Omental fat pad (tissue), 4 donors: ENCODE data around the gene TTC7B. TPM values are rescaled to one million over a fixed set of nuclear protein-coding genes. Genes with fewer than 3 reads are reported as not detected.

Experiments
- ATAC-seq: fragments of 150-250 bp; one replicate; pipeline ENCODE4 v1.9.1; 2016; ENCODE audit warnings: mild to moderate bottlenecking, moderate library complexity; ENCODE audit not compliant: low FRiP score
- DNase-seq: peaks from one replicate; pipeline ENCODE4 v3.0.0-alpha.2; 2019; ENCODE audit warnings: low spot score
- total RNA-seq, 4 donors: library from RNA; depleted of rRNA; stranded (reverse); fragments of >200 nt; gene quantifications; one replicate each; pipeline ENCODE4 v1.1.0, GENCODE V29; 2016
- TF ChIP-seq, protein P1 (sequence below), 3 donors: fragments of 450-650 bp; IDR thresholded peaks; one replicate each; pipeline ENCODE4 v1.5.1; 2016 to 2017; ENCODE audit warnings: antibody characterized with exemption in 3 of 3, mild to moderate bottlenecking in 3 of 3, moderate library complexity in 2 of 3

Gene TTC7B
- total RNA-seq, 4 donors from 2014 or later, result 31.9 to 56.3 (median 38.4) TPM

DNA sequence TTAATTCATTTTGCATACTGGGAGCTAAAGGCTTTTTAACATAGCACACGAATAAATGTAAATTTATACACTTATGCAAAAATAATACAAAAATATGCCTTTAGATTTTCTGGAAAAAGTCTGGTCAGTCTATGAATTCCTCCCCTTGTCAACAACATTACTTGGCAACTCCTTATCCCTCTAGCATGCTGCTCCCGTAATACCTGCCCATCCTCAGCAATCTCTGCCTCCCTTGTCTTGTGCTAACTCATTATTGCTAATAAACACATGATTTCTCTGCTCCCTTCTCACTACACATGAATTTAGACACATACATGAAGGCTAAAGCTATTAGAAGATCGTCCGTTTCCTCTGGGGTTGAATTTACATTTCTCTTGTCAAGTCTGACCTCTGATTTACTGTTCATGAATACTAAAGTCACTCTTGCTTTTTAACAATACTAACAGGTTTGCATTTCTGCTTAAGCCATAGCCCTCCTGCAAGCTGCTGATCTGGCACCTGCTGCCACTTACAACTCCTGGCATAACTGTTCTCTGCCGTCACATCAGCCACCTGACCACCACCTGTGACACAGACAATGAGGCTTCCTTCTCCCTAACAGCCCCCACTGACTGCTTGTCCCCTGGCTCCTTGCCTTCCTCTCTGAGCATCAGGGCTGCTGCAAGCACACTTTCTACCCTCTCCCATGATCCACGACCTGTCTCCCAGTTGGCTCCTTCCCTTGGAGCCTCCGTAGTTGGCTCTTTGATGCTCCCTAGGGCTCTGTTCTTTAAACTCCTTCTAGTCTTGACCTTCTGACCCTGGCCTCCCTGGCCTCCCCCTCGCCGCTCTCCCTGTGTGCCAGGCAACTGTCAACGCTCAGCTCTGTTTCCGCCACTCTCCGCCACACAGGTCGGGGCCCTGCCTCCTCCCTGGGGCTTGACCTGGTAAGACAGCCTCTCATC is 241.8 kb downstream of the TTC7B start:
- TF ChIP-seq, protein P1, sequence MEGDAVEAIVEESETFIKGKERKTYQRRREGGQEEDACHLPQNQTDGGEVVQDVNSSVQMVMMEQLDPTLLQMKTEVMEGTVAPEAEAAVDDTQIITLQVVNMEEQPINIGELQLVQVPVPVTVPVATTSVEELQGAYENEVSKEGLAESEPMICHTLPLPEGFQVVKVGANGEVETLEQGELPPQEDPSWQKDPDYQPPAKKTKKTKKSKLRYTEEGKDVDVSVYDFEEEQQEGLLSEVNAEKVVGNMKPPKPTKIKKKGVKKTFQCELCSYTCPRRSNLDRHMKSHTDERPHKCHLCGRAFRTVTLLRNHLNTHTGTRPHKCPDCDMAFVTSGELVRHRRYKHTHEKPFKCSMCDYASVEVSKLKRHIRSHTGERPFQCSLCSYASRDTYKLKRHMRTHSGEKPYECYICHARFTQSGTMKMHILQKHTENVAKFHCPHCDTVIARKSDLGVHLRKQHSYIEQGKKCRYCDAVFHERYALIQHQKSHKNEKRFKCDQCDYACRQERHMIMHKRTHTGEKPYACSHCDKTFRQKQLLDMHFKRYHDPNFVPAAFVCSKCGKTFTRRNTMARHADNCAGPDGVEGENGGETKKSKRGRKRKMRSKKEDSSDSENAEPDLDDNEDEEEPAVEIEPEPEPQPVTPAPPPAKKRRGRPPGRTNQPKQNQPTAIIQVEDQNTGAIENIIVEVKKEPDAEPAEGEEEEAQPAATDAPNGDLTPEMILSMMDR (IDR thresholded peaks at IDR 0.05), result no peak
- ATAC-seq (peak; percentile 58), DNase-seq (no peak)

DNA sequence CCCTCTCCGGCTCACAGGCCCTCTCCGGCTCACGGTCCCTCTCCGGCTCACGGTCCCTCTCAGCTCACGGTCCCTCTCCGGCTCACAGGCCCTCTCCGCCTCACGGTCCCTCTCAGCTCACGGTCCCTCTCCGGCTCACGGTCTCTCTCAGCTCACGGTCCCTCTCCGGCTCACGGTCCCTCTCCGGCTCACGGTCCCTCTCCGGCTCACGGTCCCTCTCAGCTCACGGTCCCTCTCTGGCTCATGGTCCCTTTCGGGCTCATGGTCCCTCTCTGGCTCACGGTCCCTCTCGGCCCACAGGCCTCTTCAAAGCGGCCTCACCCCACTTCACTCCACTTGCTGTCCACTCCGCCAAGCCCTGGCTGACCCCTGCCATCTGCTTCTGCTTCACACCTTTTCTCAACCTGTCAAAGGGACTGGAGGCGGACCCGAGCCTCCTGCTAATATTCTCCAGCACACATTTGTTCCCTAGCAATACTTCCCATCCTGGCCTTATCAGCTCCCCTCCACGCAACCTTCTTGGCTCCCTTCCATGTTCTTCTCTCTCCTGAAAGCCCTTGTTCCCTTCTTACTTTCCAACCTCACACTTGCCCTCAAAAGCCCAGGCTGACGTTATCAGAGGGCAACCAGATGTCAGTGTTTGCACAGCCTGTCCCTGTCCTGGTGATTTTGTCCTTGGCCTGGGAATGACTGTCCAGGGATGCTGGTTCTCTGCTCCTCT is 242.7 kb downstream of the TTC7B start:
- no peak for ATAC-seq
- TF ChIP-seq, protein P1 (IDR thresholded peaks at IDR 0.05), result no peak
- DNase-seq, result no peak

DNA sequence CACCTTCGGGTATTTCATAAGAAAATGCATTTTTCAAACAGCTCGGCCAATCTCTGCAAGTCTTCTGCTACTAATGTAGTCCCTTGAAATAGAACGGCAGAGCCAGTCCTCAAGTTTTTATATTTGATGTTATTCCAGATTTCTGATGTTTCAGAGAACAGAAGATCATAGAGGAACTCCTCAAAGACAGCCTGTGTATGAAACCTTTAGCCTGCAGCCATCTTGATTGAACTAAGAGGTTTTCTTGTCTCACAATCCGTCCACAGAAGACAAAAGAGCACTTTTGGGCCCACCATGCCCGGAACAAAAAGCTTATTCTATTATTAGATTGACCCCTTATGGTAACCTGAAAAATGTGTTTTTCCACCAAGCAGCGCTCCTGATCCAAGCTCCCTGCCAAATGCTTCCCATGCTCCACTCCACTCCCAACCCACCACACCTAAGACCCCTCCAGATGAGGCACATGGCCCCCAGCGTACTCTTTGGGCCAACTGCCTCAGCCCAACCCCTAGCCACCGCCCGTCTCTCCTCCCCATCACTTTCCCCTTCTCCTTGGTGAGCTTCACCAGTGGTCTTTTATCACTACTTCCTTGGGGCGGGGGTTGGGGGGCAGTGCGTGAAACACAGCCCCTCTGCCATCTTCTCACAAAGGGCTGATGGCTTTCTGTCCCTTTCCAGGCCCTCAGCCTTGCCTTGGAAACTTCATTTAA is 243.6 kb downstream of the TTC7B start:
- ATAC-seq, result no peak
- TF ChIP-seq, protein P1 (IDR thresholded peaks at IDR 0.05), result no peak
- DNase-seq, result no peak

DNA sequence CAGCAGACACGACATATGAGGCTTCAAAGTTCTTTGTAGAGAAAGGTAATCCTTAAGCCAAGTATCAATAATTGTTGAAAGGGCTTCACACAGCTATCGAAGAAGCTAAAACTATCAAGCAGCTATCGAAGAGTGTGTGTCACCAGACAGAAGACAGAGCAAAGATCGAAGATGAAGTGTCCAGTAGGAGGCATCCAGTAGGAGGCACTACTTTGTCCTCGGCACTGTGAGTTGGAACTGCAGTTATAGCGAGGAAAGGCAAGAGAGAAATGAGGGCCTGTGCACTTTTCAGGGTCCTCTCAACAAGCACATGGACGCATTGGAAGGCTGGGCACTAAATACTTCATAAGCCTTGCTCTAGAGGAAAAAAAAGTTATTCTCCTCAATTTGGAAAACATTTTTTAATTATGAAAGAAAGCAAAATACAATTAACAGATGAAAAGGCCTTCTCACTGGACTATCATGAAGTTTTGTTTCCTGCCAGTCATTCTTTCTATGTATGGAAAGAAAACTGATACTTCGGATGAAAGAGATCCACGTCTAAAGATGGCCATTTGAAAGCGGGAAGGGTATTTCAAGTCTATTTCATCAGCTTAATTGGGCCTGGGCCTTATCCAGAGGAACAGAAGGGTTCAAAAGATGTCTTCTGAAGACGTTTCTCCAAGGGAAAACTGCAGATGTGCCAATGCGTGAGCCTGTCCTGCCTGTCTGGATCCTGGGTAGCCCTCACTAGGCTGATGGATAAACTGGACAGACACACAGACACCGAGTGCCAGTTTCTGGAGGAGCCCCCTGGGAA is 244.9 kb downstream of the TTC7B start:
- ATAC-seq (no peak), DNase-seq (no peak)
- TF ChIP-seq, protein P1 (IDR thresholded peaks at IDR 0.05), result no peak

DNA sequence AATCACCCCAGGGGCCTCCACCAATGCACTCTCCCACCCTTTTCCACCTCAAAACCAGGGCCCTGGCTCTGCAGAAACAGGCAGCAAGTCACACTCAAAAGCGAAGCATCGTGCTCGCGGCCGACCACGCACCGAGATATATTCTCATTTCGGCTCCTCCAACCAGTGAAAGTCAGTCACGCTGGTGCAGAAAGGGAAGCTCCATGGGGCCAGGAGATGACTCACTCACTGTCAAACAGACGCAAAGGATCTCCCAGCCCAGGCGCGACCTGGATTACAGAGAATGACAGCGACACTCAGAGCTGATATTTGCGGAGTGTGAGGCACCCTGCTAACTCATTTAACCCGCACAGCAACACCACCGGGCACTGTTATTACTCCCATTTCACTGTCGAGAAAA is 245.8 kb downstream of the TTC7B start:
- ATAC-seq, result no peak
- DNase-seq, result no peak
- TF ChIP-seq, protein P1 (IDR thresholded peaks at IDR 0.05), result no peak
